ENCODE results near the gene NUDT2. TPM values are rescaled to one million over a fixed set of nuclear protein-coding genes. Genes with fewer than 3 reads are reported as not detected.
"Not testable (repeated sequence)": the region's sequence is repeated elsewhere in the genome, so short reads cannot be mapped to it uniquely, and the experiment has no call there.

The NUDT2 gene
- total and polyA plus RNA-seq, 2 donors (not counting 1 experiment from before 2014, with no cell fraction given), result 12.2 to 20.4 TPM

DNA sequence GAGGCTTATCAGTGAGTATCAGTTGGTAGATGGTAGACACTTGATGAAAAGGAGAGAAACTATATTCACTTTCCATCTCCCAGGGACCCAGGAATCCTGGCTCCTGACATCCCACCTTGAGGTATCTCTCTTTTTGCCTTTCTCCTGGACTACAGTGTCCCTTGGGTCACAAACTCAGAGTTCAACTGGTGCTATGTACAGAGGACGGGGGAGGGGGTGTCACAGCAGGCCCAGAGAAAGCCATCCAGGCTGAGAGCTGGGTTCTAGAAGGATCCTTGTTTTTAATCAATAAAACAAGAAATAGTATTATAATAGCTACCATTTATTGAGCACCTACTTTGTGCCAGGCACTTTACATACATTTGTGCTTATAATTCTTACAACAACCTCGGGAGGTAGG, 37.0 kb downstream of the NUDT2 start:
- Histone ChIP-seq H3K27ac (ENCODE audit: low read length in 2 of 2) (no peak overlapping the region), H3K9ac (ENCODE audit: low read length) (no peak overlapping the region), H3K4me3 (ENCODE audit: control extremely low read depth in 1 of 5, extremely low read depth in 1 of 5, insufficient read depth in 1 of 5, low read depth in 2 of 5, low read length in 4 of 5) (no peak overlapping the region), H3K79me2 (ENCODE audit: control insufficient read depth, insufficient read depth, low read length) (no peaks in the 10 kb centered on the region), H3K4me1 (ENCODE audit: control insufficient read depth in 2 of 2, insufficient read depth in 2 of 2, low read length in 2 of 2) (no peaks in the 10 kb centered on the region), H4K20me1 (ENCODE audit: control insufficient read depth, insufficient read depth, low read length, poor library complexity, severe bottlenecking) (no peaks in the 10 kb centered on the region), H3K9me3 (ENCODE audit: control extremely low read depth in 1 of 3, control insufficient read depth in 2 of 3, insufficient read depth in 1 of 3, low read length in 2 of 3) (peaks cover 0 to 14% (median 0%) of the 10 kb centered on the region in 3 donors), H3K4me2 (replicated peaks; ENCODE audit: low read depth, low read length, poor library complexity, severe bottlenecking) (no peak overlapping the region), H2AFZ (ENCODE audit: insufficient read depth, low read depth, low read length, poor library complexity, severe bottlenecking) (no peak overlapping the region), H3K36me3 (replicated peaks in 1 of 2; ENCODE audit: control extremely low read depth in 1 of 2, control insufficient read depth in 1 of 2, extremely low read depth in 1 of 2, insufficient read depth in 2 of 2, low read length in 1 of 2) (no peaks in the 10 kb centered on the region), H3K27me3 (replicated peaks in 1 of 4; ENCODE audit: control extremely low read depth in 1 of 4, control insufficient read depth in 3 of 4, insufficient read depth in 4 of 4, low read length in 3 of 4) (no peaks in the 10 kb centered on the region)
- POLR2A ChIA-PET, result no interaction called here
- intact Hi-C loops (cut with micrococcal nuclease), result no loop called here
- no peak overlapping the region for H3K27ac Mint-ChIP-seq
- WGBS (ENCODE audit: insufficient coverage), result no CpG with 5 or more reads among the region's 2 CpGs
- TF ChIP-seq EZH2 (IDR thresholded peaks at IDR 0.05; ENCODE audit: borderline replicate concordance, insufficient read depth, low read depth, low read length, poor library complexity, severe bottlenecking), result no peak
- TF ChIP-seq, protein P1, sequence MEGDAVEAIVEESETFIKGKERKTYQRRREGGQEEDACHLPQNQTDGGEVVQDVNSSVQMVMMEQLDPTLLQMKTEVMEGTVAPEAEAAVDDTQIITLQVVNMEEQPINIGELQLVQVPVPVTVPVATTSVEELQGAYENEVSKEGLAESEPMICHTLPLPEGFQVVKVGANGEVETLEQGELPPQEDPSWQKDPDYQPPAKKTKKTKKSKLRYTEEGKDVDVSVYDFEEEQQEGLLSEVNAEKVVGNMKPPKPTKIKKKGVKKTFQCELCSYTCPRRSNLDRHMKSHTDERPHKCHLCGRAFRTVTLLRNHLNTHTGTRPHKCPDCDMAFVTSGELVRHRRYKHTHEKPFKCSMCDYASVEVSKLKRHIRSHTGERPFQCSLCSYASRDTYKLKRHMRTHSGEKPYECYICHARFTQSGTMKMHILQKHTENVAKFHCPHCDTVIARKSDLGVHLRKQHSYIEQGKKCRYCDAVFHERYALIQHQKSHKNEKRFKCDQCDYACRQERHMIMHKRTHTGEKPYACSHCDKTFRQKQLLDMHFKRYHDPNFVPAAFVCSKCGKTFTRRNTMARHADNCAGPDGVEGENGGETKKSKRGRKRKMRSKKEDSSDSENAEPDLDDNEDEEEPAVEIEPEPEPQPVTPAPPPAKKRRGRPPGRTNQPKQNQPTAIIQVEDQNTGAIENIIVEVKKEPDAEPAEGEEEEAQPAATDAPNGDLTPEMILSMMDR (IDR thresholded peaks at IDR 0.05), result no peak
- H3K4me1 Mint-ChIP-seq, result peaks cover 2% of the 10 kb centered on the region
- CTCF ChIA-PET, result no interaction called here
- no peaks in the 10 kb centered on the region for H3K27me3 Mint-ChIP-seq
- ATAC-seq (ENCODE audit: low read depth), result no peak
- H3K4me3 Mint-ChIP-seq, result no peak overlapping the region
- H3K9me3 Mint-ChIP-seq (ENCODE audit: insufficient read depth), result no peaks in the 10 kb centered on the region
- no peak for DNase-seq

DNA sequence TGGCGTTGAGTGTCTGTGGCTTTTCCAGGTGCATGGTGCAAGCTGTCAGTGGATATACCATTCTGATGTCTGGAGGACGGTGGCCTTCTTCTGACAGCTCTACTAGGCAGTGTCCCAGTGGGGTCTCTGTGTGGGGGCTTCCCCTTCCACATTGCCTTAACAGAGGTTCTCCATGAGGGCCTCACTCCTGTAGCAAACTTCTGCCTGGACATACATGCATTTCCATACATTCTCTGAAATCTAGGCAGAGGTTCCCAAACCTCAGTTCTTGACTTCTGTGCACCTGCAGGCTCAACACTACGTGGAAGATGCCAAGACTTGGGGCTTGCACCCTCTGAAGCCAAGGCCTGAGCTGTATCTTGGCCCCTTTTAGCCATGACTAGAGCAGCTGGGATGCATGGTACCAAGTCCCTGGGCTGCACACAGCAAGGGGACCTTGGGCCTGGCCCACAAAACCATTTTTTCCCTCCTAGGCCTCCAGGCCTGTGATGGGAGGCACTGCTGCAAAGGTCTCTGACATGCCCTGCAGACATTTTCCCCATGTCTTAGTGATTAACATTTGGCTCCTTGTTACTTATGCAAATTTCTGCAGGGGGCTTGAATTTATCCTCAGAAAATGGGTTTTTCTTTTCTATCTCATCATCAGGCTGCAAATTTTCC, 38.5 kb downstream of the NUDT2 start:
- H3K4me3 Mint-ChIP-seq; H3K27me3 Mint-ChIP-seq; H3K4me1 Mint-ChIP-seq; H4K20me1 ChIP-seq (ENCODE audit: control insufficient read depth, insufficient read depth, low read length, poor library complexity, severe bottlenecking); H3K27ac ChIP-seq (ENCODE audit: low read length in 2 of 2); intact Hi-C loops (cut with micrococcal nuclease); H3K9me3 Mint-ChIP-seq (ENCODE audit: insufficient read depth); H3K27ac Mint-ChIP-seq; H3K4me2 ChIP-seq (replicated peaks; ENCODE audit: low read depth, low read length, poor library complexity, severe bottlenecking); H2AFZ ChIP-seq (ENCODE audit: insufficient read depth, low read depth, low read length, poor library complexity, severe bottlenecking); POLR2A ChIA-PET; H3K9ac ChIP-seq (ENCODE audit: low read length); H3K27me3 ChIP-seq (replicated peaks in 1 of 4; ENCODE audit: control extremely low read depth in 1 of 4, control insufficient read depth in 3 of 4, insufficient read depth in 4 of 4, low read length in 3 of 4); CTCF ChIA-PET; ATAC-seq (ENCODE audit: low read depth); H3K79me2 ChIP-seq (ENCODE audit: control insufficient read depth, insufficient read depth, low read length); H3K4me3 ChIP-seq (ENCODE audit: control extremely low read depth in 1 of 5, extremely low read depth in 1 of 5, insufficient read depth in 1 of 5, low read depth in 2 of 5, low read length in 4 of 5); H3K4me1 ChIP-seq (ENCODE audit: control insufficient read depth in 2 of 2, insufficient read depth in 2 of 2, low read length in 2 of 2); H3K36me3 ChIP-seq (replicated peaks in 1 of 2; ENCODE audit: control extremely low read depth in 1 of 2, control insufficient read depth in 1 of 2, extremely low read depth in 1 of 2, insufficient read depth in 2 of 2, low read length in 1 of 2); DNase-seq: not testable (repeated sequence)
- WGBS (ENCODE audit: insufficient coverage), result 86% methylated on average over 2 of the region's 3 CpGs
- H3K9me3 ChIP-seq (ENCODE audit: control extremely low read depth in 1 of 3, control insufficient read depth in 2 of 3, insufficient read depth in 1 of 3, low read length in 2 of 3), result peaks cover 0 to 29% (median 0%) of the 10 kb centered on the region in 3 donors

DNA sequence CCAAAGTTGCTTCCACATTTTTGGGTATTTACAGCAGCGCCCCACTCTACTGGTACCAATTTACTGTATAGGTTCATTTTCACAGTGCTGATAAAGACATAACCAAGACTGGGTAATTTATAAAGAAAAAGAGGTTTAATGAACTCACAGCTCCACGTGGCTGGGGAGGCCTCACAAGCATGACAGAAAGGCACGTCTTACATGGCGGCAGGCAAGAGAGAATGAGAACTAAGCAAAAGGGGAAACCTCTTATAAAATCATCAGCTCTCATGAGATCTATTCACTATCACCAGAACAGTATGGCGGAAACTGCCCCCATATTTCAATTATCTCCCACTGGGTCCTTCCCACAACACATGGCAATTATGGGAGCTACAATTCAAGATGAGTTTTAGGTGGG, 39.4 kb downstream of the NUDT2 start:
- H3K27ac Mint-ChIP-seq; H2AFZ ChIP-seq (ENCODE audit: insufficient read depth, low read depth, low read length, poor library complexity, severe bottlenecking); intact Hi-C loops (cut with micrococcal nuclease); H3K4me2 ChIP-seq (replicated peaks; ENCODE audit: low read depth, low read length, poor library complexity, severe bottlenecking); H3K4me3 ChIP-seq (ENCODE audit: control extremely low read depth in 1 of 5, extremely low read depth in 1 of 5, insufficient read depth in 1 of 5, low read depth in 2 of 5, low read length in 4 of 5); H3K9me3 Mint-ChIP-seq (ENCODE audit: insufficient read depth); H3K4me1 Mint-ChIP-seq; H3K4me1 ChIP-seq (ENCODE audit: control insufficient read depth in 2 of 2, insufficient read depth in 2 of 2, low read length in 2 of 2); H3K4me3 Mint-ChIP-seq; ATAC-seq (ENCODE audit: low read depth); POLR2A ChIA-PET; H3K27me3 Mint-ChIP-seq; H3K27me3 ChIP-seq (replicated peaks in 1 of 4; ENCODE audit: control extremely low read depth in 1 of 4, control insufficient read depth in 3 of 4, insufficient read depth in 4 of 4, low read length in 3 of 4); H3K79me2 ChIP-seq (ENCODE audit: control insufficient read depth, insufficient read depth, low read length); H3K27ac ChIP-seq (ENCODE audit: low read length in 2 of 2); H3K9ac ChIP-seq (ENCODE audit: low read length); H4K20me1 ChIP-seq (ENCODE audit: control insufficient read depth, insufficient read depth, low read length, poor library complexity, severe bottlenecking); H3K36me3 ChIP-seq (replicated peaks in 1 of 2; ENCODE audit: control extremely low read depth in 1 of 2, control insufficient read depth in 1 of 2, extremely low read depth in 1 of 2, insufficient read depth in 2 of 2, low read length in 1 of 2); DNase-seq: not testable (repeated sequence)
- CTCF ChIA-PET, result interaction anchor here (0.8 kb wide), 1 partner anchor 37 kb away, joined by 3 read pairs; no protein-coding TSS in a partner anchor
- peaks cover 0 to 29% (median 0%) of the 10 kb centered on the region in 3 donors for H3K9me3 ChIP-seq (ENCODE audit: control extremely low read depth in 1 of 3, control insufficient read depth in 2 of 3, insufficient read depth in 1 of 3, low read length in 2 of 3)
- 94% methylated on average over 3 of the region's 5 CpGs for WGBS (ENCODE audit: insufficient coverage)

Data from B cell (primary cell).